ENCODE results near the gene PZP.
"Not testable (repeated sequence)": the region's sequence is repeated elsewhere in the genome, so short reads cannot be mapped to it uniquely, and the experiment has no call there.

Gene PZP

DNA sequence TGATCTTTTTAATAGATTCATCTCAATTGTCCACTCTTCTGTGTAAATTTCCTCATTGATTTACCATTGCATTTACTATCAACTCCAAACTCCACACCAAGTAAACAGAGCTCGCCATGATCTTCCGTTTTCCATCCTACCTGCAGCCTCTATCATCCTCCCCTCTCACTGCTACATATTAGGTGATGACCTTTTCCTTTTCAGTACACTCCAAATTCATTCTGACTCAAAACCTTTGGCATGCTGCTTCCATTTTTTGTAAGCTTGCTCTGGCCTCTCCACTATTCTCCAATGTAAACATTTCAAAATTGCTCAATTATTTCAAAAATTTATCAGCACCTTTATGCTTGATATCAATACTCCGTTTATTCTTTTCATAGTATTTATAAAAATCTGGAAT, 40.2 kb upstream of the PZP start:
- no peak for DNase-seq (ENCODE audit: low read depth, low spot score)
- no peak overlapping the region for H3K4me3 ChIP-seq (ENCODE audit: low read depth, low read length)
- in situ Hi-C loops (cut with HindIII; ENCODE audit: low sequenced_read_pairs) = no loop called here
- TF ChIP-seq CTCF (IDR thresholded peaks at IDR 0.05; ENCODE audit: low read depth, low read length) = no peak

DNA sequence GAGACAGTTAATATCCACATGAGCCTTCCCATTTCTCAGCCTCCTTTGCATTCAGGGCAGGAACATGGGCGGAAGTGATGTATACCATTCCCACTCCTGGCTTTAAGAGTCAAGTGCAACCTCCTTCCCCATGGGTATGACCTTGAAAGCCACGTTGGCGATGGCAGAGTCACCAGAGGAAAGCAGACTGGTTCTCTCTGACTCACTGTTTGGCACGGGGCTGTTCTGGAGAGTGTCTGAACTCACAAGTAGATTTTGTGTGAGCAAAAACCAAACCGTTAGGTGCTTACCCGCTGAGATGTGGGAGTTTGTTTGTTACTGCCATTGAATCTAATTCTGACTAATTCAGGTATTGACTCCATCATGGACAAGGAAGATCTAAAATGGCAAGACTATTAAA, 36.7 kb upstream of the PZP start:
- TF ChIP-seq CTCF (IDR thresholded peaks at IDR 0.05; ENCODE audit: low read depth, low read length) = no peak
- DNase-seq (ENCODE audit: low read depth, low spot score) = no peak
- no peak overlapping the region for H3K4me3 ChIP-seq (ENCODE audit: low read depth, low read length)
- in situ Hi-C loops (cut with HindIII; ENCODE audit: low sequenced_read_pairs) = no loop called here

DNA sequence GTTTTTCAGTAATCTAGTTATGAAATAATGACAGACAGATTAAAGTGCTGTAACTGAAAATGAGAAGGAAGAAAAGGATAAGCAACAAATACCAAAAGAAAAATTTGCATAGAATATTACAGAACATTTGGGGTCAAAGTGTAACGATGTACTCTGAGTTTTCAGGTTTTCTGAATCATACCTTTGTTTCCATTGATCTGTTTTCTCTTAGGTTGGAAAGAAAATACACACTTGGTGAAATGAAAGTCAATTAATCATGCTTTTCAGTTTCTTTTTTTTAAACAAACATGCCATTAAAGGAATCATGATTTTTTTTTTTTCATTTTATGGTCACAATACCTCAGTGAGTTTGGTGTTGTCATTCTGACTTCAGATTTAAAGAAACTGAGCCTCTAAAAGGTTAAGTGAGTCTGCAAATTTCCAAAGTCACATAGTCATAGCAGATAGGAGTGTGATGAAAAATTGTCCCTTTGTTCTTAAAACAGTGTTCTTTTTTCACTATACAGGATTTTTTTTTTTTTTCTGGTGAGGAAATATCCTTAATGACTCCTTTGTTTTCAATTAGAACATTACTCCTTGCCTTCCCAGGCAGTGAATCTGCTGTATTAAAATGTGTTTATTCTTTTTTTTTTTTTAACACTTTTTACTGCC, 35.9 kb upstream of the PZP start:
- no peak for DNase-seq (ENCODE audit: low read depth, low spot score)
- H3K4me3 ChIP-seq (ENCODE audit: low read depth, low read length) = no peak overlapping the region
- TF ChIP-seq CTCF (IDR thresholded peaks at IDR 0.05; ENCODE audit: low read depth, low read length) = no peak
- in situ Hi-C loops (cut with HindIII; ENCODE audit: low sequenced_read_pairs) = no loop called here

DNA sequence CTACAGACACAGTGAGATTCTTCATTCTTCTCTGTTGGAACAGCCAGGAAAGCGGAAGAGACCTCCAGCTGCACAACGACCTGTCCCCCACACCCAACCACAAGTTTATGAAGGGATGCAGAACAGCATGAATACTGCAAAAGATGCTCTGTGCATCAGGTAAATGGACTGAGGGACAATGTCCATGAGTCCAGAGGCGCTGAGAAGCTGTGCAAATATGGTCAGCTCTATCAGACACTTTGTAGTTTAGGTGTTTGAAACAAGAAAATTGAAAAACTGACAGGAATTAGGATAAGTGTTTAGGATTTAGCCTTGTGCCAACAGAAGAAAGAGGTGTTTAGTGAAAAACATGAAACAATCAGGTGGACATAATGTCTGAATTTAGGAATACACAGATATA, 33.1 kb upstream of the PZP start:
- no peak for DNase-seq (ENCODE audit: low read depth, low spot score)
- H3K4me3 ChIP-seq (ENCODE audit: low read depth, low read length) = no peak overlapping the region
- in situ Hi-C loops (cut with HindIII; ENCODE audit: low sequenced_read_pairs) = no loop called here
- no peak for TF ChIP-seq CTCF (IDR thresholded peaks at IDR 0.05; ENCODE audit: low read depth, low read length)

- no peak for DNase-seq (ENCODE audit: low read depth, low spot score)
Observed at GRCh38 chr12:9240776-9241175, 32.6 kb upstream of the PZP start.

DNA sequence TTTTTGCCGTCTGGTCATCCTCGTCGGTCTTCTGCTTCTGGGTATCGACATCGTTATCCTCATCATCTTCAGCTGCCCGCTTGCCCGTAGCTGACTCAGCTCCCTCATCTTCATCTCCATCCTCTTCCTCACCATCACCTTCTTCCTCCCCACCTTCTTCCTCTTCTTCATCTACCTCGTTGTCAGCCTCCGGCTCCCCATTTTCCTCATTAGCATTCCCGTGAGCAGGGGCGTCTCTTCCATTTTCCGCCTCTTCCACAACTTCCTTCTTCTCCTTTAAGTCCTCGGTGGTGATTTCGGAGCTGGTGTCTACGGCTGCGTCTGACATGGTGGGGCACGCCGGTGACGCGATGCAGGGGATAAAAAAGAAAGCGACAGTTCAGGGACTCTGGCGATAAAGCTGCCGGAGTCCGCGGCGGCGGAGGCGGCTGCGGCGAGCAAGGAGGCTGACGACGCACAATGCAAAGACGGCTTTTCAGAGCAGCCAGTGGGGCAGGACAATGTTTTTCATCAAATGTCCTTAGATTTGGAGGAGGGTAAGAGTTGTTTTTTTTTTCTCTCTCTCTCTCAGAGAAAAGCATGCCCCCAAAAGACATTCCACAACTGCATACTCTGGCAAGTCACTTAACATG, 31.9 kb upstream of the PZP start:
- DNase-seq (ENCODE audit: low read depth, low spot score) = peak; percentile 3
- in situ Hi-C loops (cut with HindIII; ENCODE audit: low sequenced_read_pairs) = not testable (repeated sequence)
- peak overlapping the region; percentile 24 for H3K4me3 ChIP-seq (ENCODE audit: low read depth, low read length)

More at GRCh38 chr12:9240776-9241175, 32.6 kb upstream of the PZP start:
- in situ Hi-C loops (cut with HindIII; ENCODE audit: low sequenced_read_pairs) = no loop called here
- TF ChIP-seq CTCF (IDR thresholded peaks at IDR 0.05; ENCODE audit: low read depth, low read length) = no peak
- H3K4me3 ChIP-seq (ENCODE audit: low read depth, low read length) = no peak overlapping the region

GRCh38 chr12:9237286-9237685, 29.1 kb upstream of the PZP start:
- DNase-seq (ENCODE audit: low read depth, low spot score) = no peak
- TF ChIP-seq CTCF (IDR thresholded peaks at IDR 0.05; ENCODE audit: low read depth, low read length) = no peak
- no peak overlapping the region for H3K4me3 ChIP-seq (ENCODE audit: low read depth, low read length)
- in situ Hi-C loops (cut with HindIII; ENCODE audit: low sequenced_read_pairs) = no loop called here

All from astrocyte of the spinal cord (primary cell).